Natural killer cell treated with Interleukin-12 subunit alpha and Interleukin-12 subunit beta and Interleukin-15 and Interleukin-18, amount 100 ng/mL, for 72 hours (primary cell): ENCODE results near the gene CST3. TPM values are rescaled to one million over a fixed set of nuclear protein-coding genes. Genes with fewer than 3 reads are reported as not detected.

Experiments used
- ATAC-seq, 2 donors: fragments of 150-1000 bp; cut with Tn5 transposase in 1 of 2; sonication (Bioruptor Pico), chemical (Tn5 transposase) in 1 of 2; 2 replicates each; pipeline ENCODE4 v1.10.0; 2021
- DNase-seq: peaks from one replicate; pipeline ENCODE4 v3.0.0; 2022; ENCODE audit warnings: low spot score
- H3K27ac Mint-ChIP-seq, 2 donors: 1 replicate in 1 of 2; 2 replicates in 1 of 2; pipeline ENCODE4 v1.8.0; 2022; ENCODE audit warnings: mixed read lengths in 2 of 2, mild to moderate bottlenecking in 1 of 2, moderate library complexity in 1 of 2
- H3K27me3 Mint-ChIP-seq, 2 donors: 1 replicate in 1 of 2; 2 replicates in 1 of 2; pipeline ENCODE4 v1.8.0; 2022; ENCODE audit warnings: mixed read lengths in 2 of 2
- H3K36me3 Mint-ChIP-seq: one replicate; pipeline ENCODE4 v1.8.0; 2022; ENCODE audit warnings: mixed read lengths
- H3K4me1 Mint-ChIP-seq, 2 donors: 1 replicate in 1 of 2; 2 replicates in 1 of 2; pipeline ENCODE4 v1.8.0; 2022; ENCODE audit warnings: low read depth in 2 of 2, mixed read lengths in 2 of 2, mild to moderate bottlenecking in 1 of 2
- H3K4me3 Mint-ChIP-seq: one replicate; pipeline ENCODE4 v1.8.0; 2022; ENCODE audit warnings: mixed read lengths
- H3K9me3 Mint-ChIP-seq: 2 replicates; pipeline ENCODE4 v1.8.0; 2022; ENCODE audit warnings: mixed read lengths
- total RNA-seq, 2 donors: library from RNA; stranded (reverse); gene quantifications; one replicate each; pipeline ENCODE4 v1.2.3, GENCODE V29; 2022

The CST3 gene
- total RNA-seq, 2 donors from 2014 or later, result 5.4 to 16.6 TPM

DNA sequence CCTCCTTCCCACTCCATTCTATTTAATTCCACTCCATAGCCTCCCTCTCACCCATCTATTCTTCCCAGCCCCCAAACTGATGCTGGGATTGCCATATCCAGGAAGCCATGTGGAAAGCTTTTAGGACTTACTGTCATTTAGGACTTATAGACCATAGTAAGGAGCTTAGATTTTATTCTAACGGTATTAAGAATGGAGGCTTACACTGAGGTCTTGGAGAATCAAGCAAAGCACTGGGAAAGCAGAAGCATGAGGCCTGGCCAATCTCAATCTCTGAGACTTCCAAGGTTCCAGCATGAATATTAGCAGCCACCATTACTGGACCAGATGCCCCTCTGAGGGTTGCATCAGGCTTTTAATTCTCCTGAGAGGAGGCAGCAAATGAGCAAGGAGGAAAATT lies 33.4 kb downstream of the CST3 start:
- Mint-ChIP-seq H3K4me3 (no peak overlapping the region), H3K4me1 (peaks cover 9 to 10% of the 10 kb centered on the region in 2 donors), H3K9me3 (no peaks in the 10 kb centered on the region), H3K27me3 (no peaks in the 10 kb centered on the region), H3K27ac (no peak overlapping the region), H3K36me3 (no peaks in the 10 kb centered on the region)
- no peak for ATAC-seq
- DNase-seq, result no peak

GRCh38 chr20:23603321-23603720 lies 34.4 kb downstream of the CST3 start:
- no peak overlapping the region for H3K27ac Mint-ChIP-seq
- no peak for ATAC-seq
- peaks cover 9 to 10% of the 10 kb centered on the region in 2 donors for H3K4me1 Mint-ChIP-seq
- H3K36me3 Mint-ChIP-seq, result no peaks in the 10 kb centered on the region
- H3K4me3 Mint-ChIP-seq, result no peak overlapping the region
- no peaks in the 10 kb centered on the region for H3K9me3 Mint-ChIP-seq
- DNase-seq, result no peak
- H3K27me3 Mint-ChIP-seq, result no peaks in the 10 kb centered on the region

DNA sequence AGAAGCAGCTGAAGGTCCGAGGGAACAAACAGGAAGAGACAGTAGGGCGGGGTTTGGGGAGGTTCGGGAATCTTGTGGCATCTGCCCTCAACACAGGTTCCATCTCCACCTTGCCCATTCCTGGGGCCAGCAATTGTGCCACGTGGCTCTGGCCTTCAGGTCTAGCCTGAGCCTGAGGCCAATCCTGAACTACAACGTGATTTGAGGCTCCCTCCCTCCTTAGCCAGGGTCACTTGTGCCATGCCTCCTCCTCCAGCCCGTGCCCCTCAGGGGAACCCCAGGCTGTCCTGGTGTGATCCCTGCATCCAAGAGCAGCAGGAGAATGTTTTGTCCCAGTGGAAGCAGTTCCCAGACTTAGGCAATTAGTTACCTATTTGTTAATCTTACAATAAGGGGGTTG lies 35.1 kb downstream of the CST3 start:
- ATAC-seq, result no peak
- H3K36me3 Mint-ChIP-seq, result no peaks in the 10 kb centered on the region
- peaks cover 9 to 10% of the 10 kb centered on the region in 2 donors for H3K4me1 Mint-ChIP-seq
- no peaks in the 10 kb centered on the region for H3K27me3 Mint-ChIP-seq
- no peak for DNase-seq
- no peaks in the 10 kb centered on the region for H3K9me3 Mint-ChIP-seq
- H3K27ac Mint-ChIP-seq, result no peak overlapping the region
- no peak overlapping the region for H3K4me3 Mint-ChIP-seq

DNA sequence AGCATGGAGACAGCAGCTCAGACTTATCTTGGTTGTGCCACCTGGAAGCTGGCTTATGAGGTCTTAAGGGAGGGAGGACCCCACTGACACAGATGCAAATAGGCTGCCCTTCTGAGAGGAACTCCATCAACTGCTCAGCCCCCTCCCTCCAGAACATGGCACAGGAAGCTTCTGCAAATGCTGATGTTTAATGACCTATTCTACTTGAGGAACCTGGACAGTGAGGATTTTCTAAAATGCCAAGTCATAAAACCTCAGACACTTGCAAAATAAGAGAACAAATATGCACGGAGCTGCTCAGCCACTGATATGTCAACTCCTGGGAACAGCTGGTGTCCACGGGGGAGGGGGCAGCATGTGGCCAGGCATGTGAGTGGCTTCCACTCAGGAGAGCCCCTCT lies 35.5 kb downstream of the CST3 start:
- DNase-seq (no peak), ATAC-seq (peak in 1 of 2 donors; percentile 12)
- no peak overlapping the region for H3K4me3 Mint-ChIP-seq
- peaks cover 9% of the 10 kb centered on the region in 2 donors for H3K4me1 Mint-ChIP-seq
- H3K27ac Mint-ChIP-seq, result no peak overlapping the region
- no peaks in the 10 kb centered on the region for H3K27me3 Mint-ChIP-seq
- no peaks in the 10 kb centered on the region for H3K36me3 Mint-ChIP-seq
- H3K9me3 Mint-ChIP-seq, result no peaks in the 10 kb centered on the region

- no peaks in the 10 kb centered on the region for H3K9me3 Mint-ChIP-seq
- no peak overlapping the region for H3K27ac Mint-ChIP-seq
- peaks cover 4% of the 10 kb centered on the region in 2 donors for H3K4me1 Mint-ChIP-seq
- H3K36me3 Mint-ChIP-seq, result no peaks in the 10 kb centered on the region
- H3K27me3 Mint-ChIP-seq, result peaks cover 0 to 3% of the 10 kb centered on the region in 2 donors
- no peak overlapping the region for H3K4me3 Mint-ChIP-seq
- ATAC-seq, result no peak
- DNase-seq, result no peak
Measured at GRCh38 chr20:23601715-23602114, 36.0 kb downstream of the CST3 start.

DNA sequence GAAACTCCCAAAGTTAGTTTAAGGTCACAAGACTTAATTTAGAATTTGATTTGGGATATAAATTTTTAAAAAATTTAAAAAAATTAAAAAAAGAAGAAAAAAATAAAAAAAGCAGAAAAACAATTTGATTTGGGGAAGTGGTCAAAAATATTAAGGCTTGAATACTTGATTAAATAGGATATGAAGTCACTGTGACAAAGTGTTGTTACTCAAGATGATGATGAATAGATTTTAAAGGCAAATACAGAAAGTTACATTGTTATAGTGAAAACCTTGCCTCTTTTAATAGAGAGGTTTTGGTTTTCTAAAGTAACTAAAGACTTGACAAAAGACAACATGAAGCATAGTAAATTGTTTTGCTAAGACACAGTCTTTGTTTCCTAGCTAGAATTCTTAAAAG lies 39.3 kb downstream of the CST3 start:
- ATAC-seq, result no peak
- H3K4me1 Mint-ChIP-seq, result no peaks in the 10 kb centered on the region
- H3K27ac Mint-ChIP-seq, result no peak overlapping the region
- peaks cover 0 to 3% of the 10 kb centered on the region in 2 donors for H3K27me3 Mint-ChIP-seq
- no peaks in the 10 kb centered on the region for H3K9me3 Mint-ChIP-seq
- no peak for DNase-seq
- no peak overlapping the region for H3K4me3 Mint-ChIP-seq
- H3K36me3 Mint-ChIP-seq, result no peaks in the 10 kb centered on the region

DNA sequence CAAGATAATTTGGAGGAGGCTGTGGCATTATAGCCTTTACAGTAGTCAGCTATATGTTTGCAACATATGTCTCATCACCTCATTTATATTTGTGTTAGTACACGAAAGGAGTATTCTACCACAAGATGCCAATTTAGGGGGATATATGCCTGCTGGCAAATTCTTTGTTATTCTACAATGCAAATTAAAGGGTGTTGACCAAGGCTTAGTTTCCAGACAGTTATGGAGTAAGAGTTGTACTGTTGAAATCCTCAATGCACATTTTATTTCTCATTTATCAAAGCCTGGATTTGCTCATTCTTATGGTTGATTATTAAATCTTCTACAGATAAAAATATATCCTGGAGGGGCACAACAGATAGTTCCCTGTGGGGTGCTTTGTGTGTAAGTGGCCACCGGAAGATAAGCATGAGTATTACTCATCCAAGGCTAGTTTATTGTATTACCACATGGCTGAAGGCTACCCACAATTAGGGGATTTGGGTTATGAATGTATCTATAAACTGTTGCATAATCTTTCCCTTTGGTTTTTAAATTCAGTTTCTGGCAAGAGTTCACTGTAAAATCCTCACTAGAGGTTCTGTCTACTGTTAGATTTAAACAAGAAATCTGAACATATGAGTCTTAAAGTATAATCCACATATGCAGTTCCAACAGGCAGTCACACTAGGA lies 41.0 kb downstream of the CST3 start:
- DNase-seq, result no peak
- no peaks in the 10 kb centered on the region for H3K4me1 Mint-ChIP-seq
- ATAC-seq, result no peak
- peaks cover 0 to 3% of the 10 kb centered on the region in 2 donors for H3K27me3 Mint-ChIP-seq
- H3K4me3 Mint-ChIP-seq, result no peak overlapping the region
- no peaks in the 10 kb centered on the region for H3K9me3 Mint-ChIP-seq
- no peaks in the 10 kb centered on the region for H3K36me3 Mint-ChIP-seq
- H3K27ac Mint-ChIP-seq, result no peak overlapping the region

GRCh38 chr20:23595941-23596340 lies 41.8 kb downstream of the CST3 start:
- ATAC-seq, result no peak
- Mint-ChIP-seq H3K27ac (no peak overlapping the region), H3K4me1 (no peaks in the 10 kb centered on the region), H3K27me3 (peaks cover 0 to 3% of the 10 kb centered on the region in 2 donors), H3K4me3 (no peak overlapping the region), H3K36me3 (no peaks in the 10 kb centered on the region), H3K9me3 (no peaks in the 10 kb centered on the region)
- no peak for DNase-seq

DNA sequence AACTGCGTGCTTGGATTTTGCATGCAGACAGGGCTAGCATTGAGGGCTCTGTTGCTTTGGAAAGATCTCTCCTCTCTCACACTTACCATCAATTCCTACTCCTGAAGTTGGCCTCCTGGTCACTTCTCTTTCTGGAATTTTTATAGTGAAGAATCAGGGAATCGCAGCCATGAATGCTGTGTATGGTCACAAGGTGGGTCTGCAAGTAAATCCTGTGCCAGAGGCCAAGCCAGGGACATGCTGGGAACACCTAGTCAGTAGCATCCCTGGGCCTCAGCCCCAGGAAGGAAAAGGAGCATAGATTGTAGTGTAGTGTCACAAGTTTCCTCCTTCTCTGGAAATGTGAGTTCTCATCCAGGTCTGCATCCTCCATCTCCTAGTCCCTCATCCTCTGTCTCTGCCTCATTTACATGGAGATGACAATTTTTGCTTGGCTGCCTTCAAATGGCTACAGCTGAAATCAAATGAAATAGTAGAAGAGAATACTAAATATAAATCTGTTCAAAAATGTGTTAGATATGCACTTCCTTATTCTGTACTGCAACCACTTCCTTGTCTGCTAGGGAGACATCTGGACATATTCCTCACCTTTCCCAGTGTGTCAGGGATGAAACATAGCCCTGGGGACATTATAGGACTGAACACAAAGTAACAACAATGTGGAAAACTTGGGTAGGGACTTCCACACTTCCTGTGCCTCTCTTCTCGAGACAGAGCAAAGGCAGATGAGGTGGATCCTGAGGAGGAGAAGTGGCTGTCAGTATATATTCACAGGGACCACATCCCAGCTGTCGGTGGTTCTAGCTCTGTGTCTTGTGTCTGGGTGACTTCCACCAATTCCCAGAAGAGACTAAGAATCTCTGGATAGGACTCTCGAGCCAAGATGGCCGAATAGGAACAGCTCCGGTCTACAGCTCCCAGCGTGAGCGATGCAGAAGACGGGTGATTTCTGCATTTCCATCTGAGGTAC lies 49.0 kb downstream of the CST3 start:
- DNase-seq (no peak), ATAC-seq (no peak)
- Mint-ChIP-seq H3K27me3 (peaks cover 5 to 9% of the 10 kb centered on the region in 2 donors), H3K4me3 (no peak overlapping the region), H3K36me3 (no peaks in the 10 kb centered on the region), H3K9me3 (no peaks in the 10 kb centered on the region), H3K27ac (no peak overlapping the region), H3K4me1 (peaks cover 0 to 6% of the 10 kb centered on the region in 2 donors)

DNA sequence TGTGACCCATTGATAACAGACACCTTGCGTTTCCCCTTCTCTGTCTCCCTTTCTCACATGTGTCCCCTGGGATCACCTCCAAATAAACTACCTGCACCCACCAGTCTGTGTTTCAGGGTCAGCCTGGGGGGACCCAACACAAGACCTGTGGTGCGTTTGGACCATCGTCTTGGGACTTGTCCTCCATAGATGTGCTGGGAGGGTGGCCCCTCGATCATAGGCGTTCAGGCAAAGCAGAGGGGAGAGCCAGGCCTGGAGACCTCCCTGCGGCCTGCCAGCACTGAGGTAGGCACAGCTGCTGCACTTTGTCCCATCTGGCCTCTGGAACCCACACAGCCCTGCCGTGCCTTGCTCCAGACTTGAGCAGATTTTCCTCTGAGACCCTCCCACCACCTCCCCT lies 50.1 kb downstream of the CST3 start:
- no peak for ATAC-seq
- H3K9me3 Mint-ChIP-seq, result no peaks in the 10 kb centered on the region
- no peak overlapping the region for H3K27ac Mint-ChIP-seq
- no peak for DNase-seq
- H3K4me1 Mint-ChIP-seq, result peaks cover 0 to 6% of the 10 kb centered on the region in 2 donors
- no peaks in the 10 kb centered on the region for H3K36me3 Mint-ChIP-seq
- H3K27me3 Mint-ChIP-seq, result peaks cover 8 to 16% of the 10 kb centered on the region in 2 donors
- no peak overlapping the region for H3K4me3 Mint-ChIP-seq

GRCh38 chr20:23586735-23587525 lies 50.8 kb downstream of the CST3 start:
- Mint-ChIP-seq H3K27me3 (peaks cover 12 to 16% of the 10 kb centered on the region in 2 donors), H3K4me1 (peaks cover 0 to 6% of the 10 kb centered on the region in 2 donors), H3K9me3 (no peaks in the 10 kb centered on the region), H3K36me3 (no peaks in the 10 kb centered on the region), H3K27ac (no peak overlapping the region), H3K4me3 (no peak overlapping the region)
- ATAC-seq (peak in 1 of 2 donors; percentile 45), DNase-seq (no peak)

DNA sequence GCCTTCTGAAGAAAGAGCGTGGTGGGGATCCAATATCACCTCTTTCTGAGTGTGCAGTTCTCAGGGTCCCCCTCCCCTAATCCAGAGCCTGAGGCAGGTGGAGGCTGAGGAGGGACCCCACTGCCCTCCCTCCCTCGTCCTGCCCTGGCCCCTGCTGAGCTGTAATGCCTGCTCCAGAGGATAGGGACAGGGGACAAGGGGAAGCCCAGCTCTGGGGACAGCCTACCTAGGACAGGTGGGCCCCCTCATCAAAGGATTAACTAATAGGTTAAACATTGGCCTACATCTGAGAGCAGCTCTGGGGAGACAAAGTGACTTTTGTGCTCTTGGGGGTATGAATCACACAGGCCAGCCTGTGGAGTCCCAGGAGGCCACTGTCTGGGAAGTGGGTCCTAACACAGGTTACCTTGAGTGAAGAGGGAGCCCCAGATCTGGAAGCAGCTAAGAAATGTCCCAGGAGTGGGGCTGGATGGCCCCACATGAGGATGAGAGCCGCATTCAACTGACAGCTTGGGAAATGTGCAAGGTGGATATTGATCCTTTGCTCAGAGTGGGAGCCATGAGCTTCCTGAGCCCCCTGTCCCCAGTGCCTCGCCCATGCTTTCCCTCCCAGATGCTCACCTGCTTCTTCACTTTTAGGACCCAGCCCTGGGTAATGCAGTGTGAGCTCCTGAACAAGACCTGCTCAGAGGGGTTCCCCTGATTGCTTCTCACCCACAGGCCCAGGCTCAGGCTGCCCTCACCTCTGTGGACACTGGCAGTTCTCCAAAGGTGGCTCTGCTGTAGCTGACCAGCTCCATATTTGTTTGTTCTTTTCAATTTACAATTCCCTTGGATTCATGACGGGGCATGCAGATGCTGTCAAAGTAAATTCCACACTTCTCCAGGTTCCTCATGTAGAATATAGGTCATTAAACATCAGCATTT lies 51.7 kb downstream of the CST3 start:
- ATAC-seq (peak in 1 of 2 donors; percentile 32), DNase-seq (peak; percentile 56)
- H3K36me3 Mint-ChIP-seq, result no peaks in the 10 kb centered on the region
- peaks cover 0 to 6% of the 10 kb centered on the region in 2 donors for H3K4me1 Mint-ChIP-seq
- no peak overlapping the region for H3K4me3 Mint-ChIP-seq
- H3K27ac Mint-ChIP-seq, result no peak overlapping the region
- H3K27me3 Mint-ChIP-seq, result peaks cover 14 to 21% of the 10 kb centered on the region in 2 donors
- H3K9me3 Mint-ChIP-seq, result no peaks in the 10 kb centered on the region

DNA sequence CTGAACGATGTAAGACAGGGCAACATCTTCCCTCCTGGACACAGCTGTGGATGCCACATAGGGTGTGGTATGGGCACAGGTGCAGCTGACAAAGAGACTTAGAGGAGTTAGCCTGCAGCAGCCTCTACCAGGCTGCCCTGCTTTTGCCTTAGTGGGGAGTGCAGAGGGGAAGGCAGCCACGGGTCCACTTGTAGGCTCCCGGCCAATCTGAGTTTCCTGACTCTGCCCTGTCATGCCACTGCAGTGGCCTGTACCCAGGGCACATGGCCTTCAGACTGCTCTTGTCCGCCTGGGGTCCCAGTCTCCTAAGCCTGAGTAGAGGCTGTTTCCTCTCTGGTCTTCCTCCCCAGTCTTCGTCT lies 52.3 kb downstream of the CST3 start:
- no peak overlapping the region for H3K4me3 Mint-ChIP-seq
- no peaks in the 10 kb centered on the region for H3K9me3 Mint-ChIP-seq
- peaks cover 17 to 27% of the 10 kb centered on the region in 2 donors for H3K27me3 Mint-ChIP-seq
- peak; percentile 24 to 33 for ATAC-seq
- no peaks in the 10 kb centered on the region for H3K36me3 Mint-ChIP-seq
- no peak for DNase-seq
- peaks cover 0 to 6% of the 10 kb centered on the region in 2 donors for H3K4me1 Mint-ChIP-seq
- H3K27ac Mint-ChIP-seq, result no peak overlapping the region
